ENCODE measurements around the gene LRRC26.

LRRC26 gene

GRCh38 chr9:137160054-137160425, 9.8 kb downstream of the LRRC26 start:
- H3K4me1 Mint-ChIP-seq: no peaks in the 10 kb centered on the region
- no peaks in the 10 kb centered on the region for H3K9me3 Mint-ChIP-seq
- H3K27me3 Mint-ChIP-seq (ENCODE audit: low read depth, poor library complexity): peaks cover 100% of the 10 kb centered on the region
- no peaks in the 10 kb centered on the region for H3K36me3 Mint-ChIP-seq (ENCODE audit: low read depth)
- no peak overlapping the region for H3K27ac Mint-ChIP-seq
- no peak for DNase-seq
- no peak overlapping the region for H3K4me3 Mint-ChIP-seq
- TF ChIP-seq, protein P1, sequence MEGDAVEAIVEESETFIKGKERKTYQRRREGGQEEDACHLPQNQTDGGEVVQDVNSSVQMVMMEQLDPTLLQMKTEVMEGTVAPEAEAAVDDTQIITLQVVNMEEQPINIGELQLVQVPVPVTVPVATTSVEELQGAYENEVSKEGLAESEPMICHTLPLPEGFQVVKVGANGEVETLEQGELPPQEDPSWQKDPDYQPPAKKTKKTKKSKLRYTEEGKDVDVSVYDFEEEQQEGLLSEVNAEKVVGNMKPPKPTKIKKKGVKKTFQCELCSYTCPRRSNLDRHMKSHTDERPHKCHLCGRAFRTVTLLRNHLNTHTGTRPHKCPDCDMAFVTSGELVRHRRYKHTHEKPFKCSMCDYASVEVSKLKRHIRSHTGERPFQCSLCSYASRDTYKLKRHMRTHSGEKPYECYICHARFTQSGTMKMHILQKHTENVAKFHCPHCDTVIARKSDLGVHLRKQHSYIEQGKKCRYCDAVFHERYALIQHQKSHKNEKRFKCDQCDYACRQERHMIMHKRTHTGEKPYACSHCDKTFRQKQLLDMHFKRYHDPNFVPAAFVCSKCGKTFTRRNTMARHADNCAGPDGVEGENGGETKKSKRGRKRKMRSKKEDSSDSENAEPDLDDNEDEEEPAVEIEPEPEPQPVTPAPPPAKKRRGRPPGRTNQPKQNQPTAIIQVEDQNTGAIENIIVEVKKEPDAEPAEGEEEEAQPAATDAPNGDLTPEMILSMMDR (IDR thresholded peaks at IDR 0.05): no peak

GRCh38 chr9:137159105-137160053, 10.5 kb downstream of the LRRC26 start:
- TF ChIP-seq, protein P1 (IDR thresholded peaks at IDR 0.05): no peak
- no peak for DNase-seq
- Mint-ChIP-seq H3K4me3 (no peak overlapping the region), H3K36me3 (ENCODE audit: low read depth) (no peaks in the 10 kb centered on the region), H3K27ac (no peak overlapping the region), H3K9me3 (no peaks in the 10 kb centered on the region), H3K4me1 (no peaks in the 10 kb centered on the region), H3K27me3 (ENCODE audit: low read depth, poor library complexity) (peaks cover 100% of the 10 kb centered on the region)

- Mint-ChIP-seq H3K4me1 (no peaks in the 10 kb centered on the region), H3K4me3 (no peak overlapping the region), H3K27ac (no peak overlapping the region), H3K36me3 (ENCODE audit: low read depth) (no peaks in the 10 kb centered on the region), H3K27me3 (ENCODE audit: low read depth, poor library complexity) (peaks cover 94% of the 10 kb centered on the region), H3K9me3 (no peaks in the 10 kb centered on the region)
- no peak for DNase-seq
- TF ChIP-seq, protein P1 (IDR thresholded peaks at IDR 0.05): no peak
These were observed 11.2 kb downstream of the LRRC26 start for GRCh38 chr9:137158625-137159024.

DNA sequence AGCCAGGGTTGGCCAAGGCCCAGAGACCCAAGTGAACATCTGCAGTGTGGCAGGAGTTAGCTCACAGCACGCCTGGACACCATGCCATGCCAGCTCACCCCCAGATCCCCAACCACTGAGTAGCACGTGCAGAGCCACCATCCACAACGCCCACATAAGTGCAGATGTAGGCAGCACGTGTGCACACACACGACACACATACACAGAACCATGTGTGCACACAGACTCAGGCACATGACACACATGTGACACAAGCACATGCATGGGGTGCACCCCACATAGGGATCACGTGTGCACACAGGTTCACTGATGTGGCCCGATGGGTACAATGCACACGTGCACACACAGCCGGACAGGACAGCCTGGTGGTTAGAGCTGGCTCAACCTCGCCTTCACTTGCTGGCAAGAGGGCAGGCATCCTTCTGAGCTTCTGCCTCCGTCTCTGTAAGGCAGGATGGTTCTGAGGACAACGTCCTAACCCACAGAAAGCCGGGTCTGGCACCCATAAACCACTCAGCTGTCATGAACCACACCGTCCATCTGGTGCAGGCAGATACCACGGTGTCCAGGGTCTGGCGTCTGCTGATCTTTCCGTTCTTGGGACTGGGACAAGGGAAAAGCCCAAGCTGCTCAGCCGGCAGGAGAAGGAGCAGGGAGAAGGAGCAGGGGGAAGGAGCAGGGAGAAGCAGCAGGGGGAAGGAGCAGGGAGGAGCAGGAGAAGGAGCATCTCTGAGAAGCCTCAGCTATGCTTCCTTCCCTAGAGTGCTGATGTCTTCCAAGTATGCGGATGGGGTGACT, 12.0 kb downstream of the LRRC26 start:
- Mint-ChIP-seq H3K36me3 (ENCODE audit: low read depth) (no peaks in the 10 kb centered on the region), H3K4me3 (no peak overlapping the region), H3K27me3 (ENCODE audit: low read depth, poor library complexity) (peaks cover 85% of the 10 kb centered on the region), H3K9me3 (no peaks in the 10 kb centered on the region), H3K4me1 (no peaks in the 10 kb centered on the region), H3K27ac (no peak overlapping the region)
- no peak for DNase-seq
- TF ChIP-seq, protein P1 (IDR thresholded peaks at IDR 0.05): no peak

- peaks cover 75% of the 10 kb centered on the region for H3K27me3 Mint-ChIP-seq (ENCODE audit: low read depth, poor library complexity)
- H3K27ac Mint-ChIP-seq: no peak overlapping the region
- peaks cover 6% of the 10 kb centered on the region for H3K9me3 Mint-ChIP-seq
- H3K36me3 Mint-ChIP-seq (ENCODE audit: low read depth): no peaks in the 10 kb centered on the region
- peak; percentile 67 for DNase-seq
- TF ChIP-seq, protein P1 (IDR thresholded peaks at IDR 0.05): no peak
- H3K4me3 Mint-ChIP-seq: no peak overlapping the region
- H3K4me1 Mint-ChIP-seq: no peaks in the 10 kb centered on the region
These were observed 13.1 kb downstream of the LRRC26 start for GRCh38 chr9:137156567-137157375.

Measured in nephron progenitor cell (in vitro differentiated cells).